Measurements from ENCODE around the gene ADAMTS14. TPM values are rescaled to one million over a fixed set of nuclear protein-coding genes. Genes with fewer than 3 reads are reported as not detected.

Gene ADAMTS14
- total RNA-seq, 1 donor from 2014 or later = 1.4 TPM

- H3K4me1 Mint-ChIP-seq (ENCODE audit: unreplicated experiment) = no peaks in the 10 kb centered on the region
- no peak for DNase-seq (ENCODE audit: extremely low spot score, unreplicated experiment)
- H3K9me3 Mint-ChIP-seq = no peaks in the 10 kb centered on the region
- TF ChIP-seq, protein P1, sequence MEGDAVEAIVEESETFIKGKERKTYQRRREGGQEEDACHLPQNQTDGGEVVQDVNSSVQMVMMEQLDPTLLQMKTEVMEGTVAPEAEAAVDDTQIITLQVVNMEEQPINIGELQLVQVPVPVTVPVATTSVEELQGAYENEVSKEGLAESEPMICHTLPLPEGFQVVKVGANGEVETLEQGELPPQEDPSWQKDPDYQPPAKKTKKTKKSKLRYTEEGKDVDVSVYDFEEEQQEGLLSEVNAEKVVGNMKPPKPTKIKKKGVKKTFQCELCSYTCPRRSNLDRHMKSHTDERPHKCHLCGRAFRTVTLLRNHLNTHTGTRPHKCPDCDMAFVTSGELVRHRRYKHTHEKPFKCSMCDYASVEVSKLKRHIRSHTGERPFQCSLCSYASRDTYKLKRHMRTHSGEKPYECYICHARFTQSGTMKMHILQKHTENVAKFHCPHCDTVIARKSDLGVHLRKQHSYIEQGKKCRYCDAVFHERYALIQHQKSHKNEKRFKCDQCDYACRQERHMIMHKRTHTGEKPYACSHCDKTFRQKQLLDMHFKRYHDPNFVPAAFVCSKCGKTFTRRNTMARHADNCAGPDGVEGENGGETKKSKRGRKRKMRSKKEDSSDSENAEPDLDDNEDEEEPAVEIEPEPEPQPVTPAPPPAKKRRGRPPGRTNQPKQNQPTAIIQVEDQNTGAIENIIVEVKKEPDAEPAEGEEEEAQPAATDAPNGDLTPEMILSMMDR (conservative IDR thresholded peaks at IDR 0.05) = no peak
- H3K4me3 Mint-ChIP-seq = no peak overlapping the region
- peaks cover 7% of the 10 kb centered on the region for H3K27me3 Mint-ChIP-seq
- H3K36me3 Mint-ChIP-seq = no peaks in the 10 kb centered on the region
- no peak overlapping the region for H3K27ac Mint-ChIP-seq
Measured at GRCh38 chr10:70807556-70807955, 135.2 kb downstream of the ADAMTS14 start.

GRCh38 chr10:70809011-70809611 is 136.8 kb downstream of the ADAMTS14 start:
- no peaks in the 10 kb centered on the region for H3K36me3 Mint-ChIP-seq
- no peaks in the 10 kb centered on the region for H3K9me3 Mint-ChIP-seq
- H3K27me3 Mint-ChIP-seq = peaks cover 7% of the 10 kb centered on the region
- H3K27ac Mint-ChIP-seq = no peak overlapping the region
- DNase-seq (ENCODE audit: extremely low spot score, unreplicated experiment) = no peak
- no peaks in the 10 kb centered on the region for H3K4me1 Mint-ChIP-seq (ENCODE audit: unreplicated experiment)
- H3K4me3 Mint-ChIP-seq = no peak overlapping the region
- TF ChIP-seq, protein P1 (conservative IDR thresholded peaks at IDR 0.05) = no peak

GRCh38 chr10:70809726-70810125 is 137.4 kb downstream of the ADAMTS14 start:
- no peak for DNase-seq (ENCODE audit: extremely low spot score, unreplicated experiment)

GRCh38 chr10:70810967-70811366 is 138.7 kb downstream of the ADAMTS14 start:
- Mint-ChIP-seq H3K4me1 (ENCODE audit: unreplicated experiment) (no peaks in the 10 kb centered on the region), H3K36me3 (no peaks in the 10 kb centered on the region), H3K9me3 (no peaks in the 10 kb centered on the region), H3K27ac (no peak overlapping the region), H3K4me3 (no peak overlapping the region), H3K27me3 (no peaks in the 10 kb centered on the region)
- TF ChIP-seq, protein P1 (conservative IDR thresholded peaks at IDR 0.05) = no peak
- no peak for DNase-seq (ENCODE audit: extremely low spot score, unreplicated experiment)

More at GRCh38 chr10:70809726-70810125, 137.4 kb downstream of the ADAMTS14 start:
- Mint-ChIP-seq H3K27ac (no peak overlapping the region), H3K4me3 (no peak overlapping the region), H3K4me1 (ENCODE audit: unreplicated experiment) (no peaks in the 10 kb centered on the region), H3K9me3 (no peaks in the 10 kb centered on the region), H3K36me3 (no peaks in the 10 kb centered on the region), H3K27me3 (peaks cover 3% of the 10 kb centered on the region)
- TF ChIP-seq, protein P1 (conservative IDR thresholded peaks at IDR 0.05) = no peak

DNA sequence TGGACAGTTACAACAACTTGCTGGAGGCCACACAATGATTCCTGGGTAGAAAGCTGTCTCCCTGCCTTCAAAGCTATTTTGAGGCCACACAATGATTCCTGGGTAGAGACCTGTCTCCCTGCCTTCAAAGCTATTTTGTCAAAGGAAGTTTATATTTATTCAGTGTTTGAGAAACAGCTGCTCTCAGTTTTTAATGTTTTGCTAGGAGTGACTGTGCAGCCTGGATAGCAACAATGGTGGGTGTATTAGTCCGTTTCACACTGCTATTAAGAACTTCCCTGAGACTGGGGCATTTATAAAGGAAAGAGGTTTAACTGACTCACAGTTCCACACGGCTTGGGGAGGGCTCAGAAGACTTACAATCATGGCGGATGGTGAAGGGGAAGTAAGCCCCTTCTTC is 139.6 kb downstream of the ADAMTS14 start:
- no peak for DNase-seq (ENCODE audit: extremely low spot score, unreplicated experiment)
- no peak overlapping the region for H3K4me3 Mint-ChIP-seq
- no peak overlapping the region for H3K27ac Mint-ChIP-seq
- TF ChIP-seq, protein P1 (conservative IDR thresholded peaks at IDR 0.05) = no peak
- H3K9me3 Mint-ChIP-seq = no peaks in the 10 kb centered on the region
- no peaks in the 10 kb centered on the region for H3K27me3 Mint-ChIP-seq
- H3K36me3 Mint-ChIP-seq = peaks cover 4% of the 10 kb centered on the region
- peaks cover 5% of the 10 kb centered on the region for H3K4me1 Mint-ChIP-seq (ENCODE audit: unreplicated experiment)

Other genes starting within 250 kb of the ADAMTS14 start
- not detected in 2 replicates for gene NODAL, start 230.8 kb upstream of the ADAMTS14 start, total RNA-seq (ENCODE audit: low replicate concordance)
- 0.43 and 9.6 TPM in 2 replicates for gene PALD1, start 193.7 kb upstream of the ADAMTS14 start, total RNA-seq (ENCODE audit: low replicate concordance)
- gene PRF1, start 69.8 kb upstream of the ADAMTS14 start, total RNA-seq (ENCODE audit: low replicate concordance) = not detected in 2 replicates
- gene TBATA, start 112.9 kb downstream of the ADAMTS14 start, total RNA-seq (ENCODE audit: low replicate concordance) = not detected in 2 replicates
- 70.5 and 84.3 TPM in 2 replicates for gene SGPL1, start 143.4 kb downstream of the ADAMTS14 start, total RNA-seq (ENCODE audit: low replicate concordance)
- 84.1 and 102 TPM in 2 replicates for gene PCBD1, start 216.1 kb downstream of the ADAMTS14 start, total RNA-seq (ENCODE audit: low replicate concordance)